Left lung (tissue), 10 donors: ENCODE data around the gene OTOS. TPM values are rescaled to one million over a fixed set of nuclear protein-coding genes. Genes with fewer than 3 reads are reported as not detected.

Source experiments
- ATAC-seq: fragments of 200-7000 bp; cut with Tn5 transposase; one replicate; pipeline ENCODE4 v1.9.1; 2020; ENCODE audit warnings: moderate library complexity
- DNase-seq, 4 donors: peaks; one replicate each; pipeline ENCODE4 v3.0.0-alpha.2; 2013 to 2020
- H3K27ac ChIP-seq, 2 donors: fragments of 200-600 bp; sonication (generic) in 1 of 2; one replicate each; pipeline versions ENCODE4 v1.5.0 to v1.8.0; 2020 to 2021
- H3K27me3 ChIP-seq, 2 donors: fragments of 200-600 bp; sonication (generic) in 1 of 2; one replicate each; pipeline versions ENCODE4 v1.5.0 to v1.8.0; 2020 to 2021
- H3K36me3 ChIP-seq, 2 donors: fragments of 200-600 bp; sonication (generic) in 1 of 2; one replicate each; pipeline versions ENCODE4 v1.5.0 to v1.8.0; 2020 to 2021
- H3K4me1 ChIP-seq, 2 donors: fragments of 200-600 bp; one replicate each; pipeline ENCODE4 v1.8.0; 2021
- H3K4me3 ChIP-seq, 2 donors: fragments of 200-600 bp; sonication (generic) in 1 of 2; one replicate each; pipeline versions ENCODE4 v1.5.0 to v1.8.0; 2020 to 2021; ENCODE audit warnings: mild to moderate bottlenecking in 1 of 2
- H3K9me3 ChIP-seq, 2 donors: fragments of 200-600 bp; sonication (generic) in 1 of 2; one replicate each; pipeline versions ENCODE4 v1.5.0 to v1.8.0; 2020 to 2021
- CTCF ChIP-seq, 2 donors: fragments of 200-600 bp; sonication (generic) in 1 of 2; IDR thresholded peaks; one replicate each; pipeline versions ENCODE4 v1.5.0 to v1.8.0; 2021; ENCODE audit warnings: antibody characterized with exemption in 2 of 2
- intact Hi-C, 2 donors: fragments of 100-400 bp; cut with DNase I; formaldehyde crosslinking; loops; one replicate each; pipeline versions ENCODE4 v1.11.2 to v1.14.2; 2022
- polyA plus RNA-seq, 6 donors: library from polyadenylated mRNA; unstranded; fragments of 120-200 nt; gene quantifications; one replicate each; pipeline ENCODE4 v1.2.1, GENCODE V29; 2013; ENCODE audit not compliant: insufficient read length in 6 of 6
- total RNA-seq, 2 donors: library from RNA; stranded (reverse); fragmentation: NEBNext Ultra II Directional; extraction: Animal tissue kit (Norgen Biotek cat#: 25700); gene quantifications; one replicate each; pipeline ENCODE4 v1.2.1, GENCODE V29; 2021
- donor health status: DM: no; HTN: yes; CAD: no.
- donor health status: DM: no; HTN: no; CAD: no.

OTOS gene
- total and polyA plus RNA-seq, 8 donors = not detected

GRCh38 chr2:240111253-240111652, 29.2 kb downstream of the OTOS start:
- intact Hi-C loops = no loop called here
- Histone ChIP-seq H3K27me3 (peaks cover 0 to 46% of the 10 kb centered on the region in 2 donors), H3K4me3 (no peak overlapping the region), H3K9me3 (no peaks in the 10 kb centered on the region), H3K4me1 (no peaks in the 10 kb centered on the region), H3K36me3 (no peaks in the 10 kb centered on the region), H3K27ac (no peak overlapping the region)
- ATAC-seq (no peak), DNase-seq (peak in 1 of 4 donors; percentile 3)
- no peak for TF ChIP-seq CTCF (IDR thresholded peaks at IDR 0.05)

- H3K4me3 ChIP-seq = no peak overlapping the region
- H3K36me3 ChIP-seq = no peaks in the 10 kb centered on the region
- TF ChIP-seq CTCF (IDR thresholded peaks at IDR 0.05) = no peak
- no peak overlapping the region for H3K27ac ChIP-seq
- ATAC-seq = no peak
- no peaks in the 10 kb centered on the region for H3K4me1 ChIP-seq
- intact Hi-C loops = no loop called here
- no peak for DNase-seq
- peaks cover 0 to 52% of the 10 kb centered on the region in 2 donors for H3K27me3 ChIP-seq
- no peaks in the 10 kb centered on the region for H3K9me3 ChIP-seq
These were observed 31.1 kb downstream of the OTOS start for GRCh38 chr2:240109386-240109785.

GRCh38 chr2:240107477-240107796, 33.0 kb downstream of the OTOS start:
- Histone ChIP-seq H3K27ac (no peak overlapping the region), H3K4me3 (no peak overlapping the region), H3K27me3 (peaks cover 0 to 39% of the 10 kb centered on the region in 2 donors), H3K4me1 (no peaks in the 10 kb centered on the region), H3K9me3 (no peaks in the 10 kb centered on the region), H3K36me3 (no peaks in the 10 kb centered on the region)
- DNase-seq (no peak), ATAC-seq (no peak)
- intact Hi-C loops = no loop called here
- TF ChIP-seq CTCF (IDR thresholded peaks at IDR 0.05) = no peak

- ATAC-seq (no peak), DNase-seq (no peak)
- Histone ChIP-seq H3K36me3 (no peaks in the 10 kb centered on the region), H3K27ac (no peak overlapping the region), H3K4me1 (no peaks in the 10 kb centered on the region), H3K4me3 (no peak overlapping the region), H3K9me3 (no peaks in the 10 kb centered on the region), H3K27me3 (peaks cover 0 to 39% of the 10 kb centered on the region in 2 donors)
- intact Hi-C loops = no loop called here
- TF ChIP-seq CTCF (IDR thresholded peaks at IDR 0.05) = no peak
These were observed 33.5 kb downstream of the OTOS start for GRCh38 chr2:240106765-240107476.

GRCh38 chr2:240105982-240106381, 34.5 kb downstream of the OTOS start:
- no peak for TF ChIP-seq CTCF (IDR thresholded peaks at IDR 0.05)
- H3K9me3 ChIP-seq = no peaks in the 10 kb centered on the region
- no peaks in the 10 kb centered on the region for H3K4me1 ChIP-seq
- no peak overlapping the region for H3K27ac ChIP-seq
- intact Hi-C loops = no loop called here
- DNase-seq (no peak), ATAC-seq (no peak)
- no peaks in the 10 kb centered on the region for H3K36me3 ChIP-seq
- no peak overlapping the region for H3K4me3 ChIP-seq
- peaks cover 0 to 34% of the 10 kb centered on the region in 2 donors for H3K27me3 ChIP-seq
